Right lobe of liver (tissue), 6 donors: ENCODE data around the gene BCAP31. TPM values are rescaled to one million over a fixed set of nuclear protein-coding genes. Genes with fewer than 3 reads are reported as not detected.
"Not testable (repeated sequence)": the region's sequence is repeated elsewhere in the genome, so short reads cannot be mapped to it uniquely, and the experiment has no call there.

ENCODE experiments used
- ATAC-seq, 4 donors: fragments of 200-7000 bp; cut with Tn5 transposase; one replicate each; pipeline ENCODE4 v1.9.1; 2020; ENCODE audit warnings: mild to moderate bottlenecking in 4 of 4, moderate library complexity in 4 of 4
- DNase-seq, 3 donors: peaks; one replicate each; pipeline ENCODE4 v3.0.0-alpha.2; 2020
- H3K27ac ChIP-seq, 3 donors: fragments of 200-600 bp; one replicate each; pipeline ENCODE4 v1.8.0; 2022
- H3K27me3 ChIP-seq, 2 donors: fragments of 200-600 bp; one replicate each; pipeline ENCODE4 v1.8.0; 2022
- H3K36me3 ChIP-seq, 4 donors: fragments of 200-600 bp; sonication (generic) in 1 of 4; one replicate each; pipeline versions ENCODE4 v1.5.1 to v1.8.0; 2017 to 2022; ENCODE audit warnings: control low read depth in 1 of 4
- H3K4me1 ChIP-seq, 4 donors: fragments of 200-600 bp; sonication (generic) in 1 of 4; one replicate each; pipeline versions ENCODE4 v1.5.1 to v1.8.0; 2017 to 2022; ENCODE audit warnings: control low read depth in 1 of 4
- H3K4me3 ChIP-seq, 3 donors: fragments of 200-600 bp; one replicate each; pipeline ENCODE4 v1.8.0; 2022
- H3K9me3 ChIP-seq, 4 donors: fragments of 200-600 bp; sonication (generic) in 1 of 4; one replicate each; pipeline versions ENCODE4 v1.5.1 to v1.8.0; 2017 to 2022; ENCODE audit warnings: control low read depth in 1 of 4
- POLR2A ChIP-seq: fragments of 450-650 bp; IDR thresholded peaks from one replicate; pipeline ENCODE4 v1.6.1; 2017; ENCODE audit warnings: antibody characterized with exemption, mild to moderate bottlenecking
- WGBS: methylation state at CpG from one replicate; pipeline ENCODE4 v1.1.6; 2018; ENCODE audit warnings: low coverage, low lambda C conversion rate; ENCODE audit not compliant: insufficient coverage; ENCODE audit errors: missing lambda C conversion rate; 5-methylcytosine and 5-hydroxymethylcytosine counted together
- intact Hi-C, 2 donors: fragments of 100-400 bp; cut with DNase I; formaldehyde crosslinking; loops; one replicate each; pipeline versions ENCODE4 v1.11.2 to v1.14.1; 2022
- total RNA-seq, 6 experiments: library from RNA; depleted of rRNA in 2 of 6; stranded (reverse); fragments of >200 nt in 2 of 6; fragmentation: NEBNext Ultra II Directional in 3 of 6; extraction: Animal tissue kit (Norgen Biotek cat#: 25700) in 3 of 6; gene quantifications; one replicate each; pipeline versions ENCODE4 v1.1.0 to v1.2.4, GENCODE V29; 2016 to 2023
- TF ChIP-seq, protein P1 (sequence below), 4 donors: fragments of 200-600 bp in 3 of 4; fragments of 450-650 bp in 1 of 4; IDR thresholded peaks; one replicate each; pipeline versions ENCODE4 v1.5.1 to v1.8.0; 2016 to 2022; ENCODE audit warnings: antibody characterized with exemption in 4 of 4, mild to moderate bottlenecking in 2 of 4
- donor health status: DM: no; HTN: yes; CAD: no.
- donor health status: DM: no; HTN: no; CAD: no.
- donor health status: DM: no; HTN: no; CAD: no.
- donor health status: DM: no; HTN: yes; CAD: no.
- donor health status: DM: no; HTN: yes; CAD: no.

BCAP31 gene
- total RNA-seq, 6 experiments from 2014 or later = 100 to 126 (median 107) TPM

GRCh38 chrX:153692003-153692402, 32.2 kb downstream of the BCAP31 start:
- no peak for DNase-seq
- Histone ChIP-seq H3K9me3 (no peaks in the 10 kb centered on the region), H3K27me3 (no peaks in the 10 kb centered on the region), H3K4me3 (no peak overlapping the region), H3K27ac (no peak overlapping the region), H3K4me1 (no peaks in the 10 kb centered on the region), H3K36me3 (no peaks in the 10 kb centered on the region)
- 0% methylated on average over 1 of the region's 4 CpGs for WGBS
- intact Hi-C loops = no loop called here
- no peak for ATAC-seq
- no peak for TF ChIP-seq POLR2A
- TF ChIP-seq, protein P1, sequence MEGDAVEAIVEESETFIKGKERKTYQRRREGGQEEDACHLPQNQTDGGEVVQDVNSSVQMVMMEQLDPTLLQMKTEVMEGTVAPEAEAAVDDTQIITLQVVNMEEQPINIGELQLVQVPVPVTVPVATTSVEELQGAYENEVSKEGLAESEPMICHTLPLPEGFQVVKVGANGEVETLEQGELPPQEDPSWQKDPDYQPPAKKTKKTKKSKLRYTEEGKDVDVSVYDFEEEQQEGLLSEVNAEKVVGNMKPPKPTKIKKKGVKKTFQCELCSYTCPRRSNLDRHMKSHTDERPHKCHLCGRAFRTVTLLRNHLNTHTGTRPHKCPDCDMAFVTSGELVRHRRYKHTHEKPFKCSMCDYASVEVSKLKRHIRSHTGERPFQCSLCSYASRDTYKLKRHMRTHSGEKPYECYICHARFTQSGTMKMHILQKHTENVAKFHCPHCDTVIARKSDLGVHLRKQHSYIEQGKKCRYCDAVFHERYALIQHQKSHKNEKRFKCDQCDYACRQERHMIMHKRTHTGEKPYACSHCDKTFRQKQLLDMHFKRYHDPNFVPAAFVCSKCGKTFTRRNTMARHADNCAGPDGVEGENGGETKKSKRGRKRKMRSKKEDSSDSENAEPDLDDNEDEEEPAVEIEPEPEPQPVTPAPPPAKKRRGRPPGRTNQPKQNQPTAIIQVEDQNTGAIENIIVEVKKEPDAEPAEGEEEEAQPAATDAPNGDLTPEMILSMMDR (IDR thresholded peaks at IDR 0.05) = no peak

DNA sequence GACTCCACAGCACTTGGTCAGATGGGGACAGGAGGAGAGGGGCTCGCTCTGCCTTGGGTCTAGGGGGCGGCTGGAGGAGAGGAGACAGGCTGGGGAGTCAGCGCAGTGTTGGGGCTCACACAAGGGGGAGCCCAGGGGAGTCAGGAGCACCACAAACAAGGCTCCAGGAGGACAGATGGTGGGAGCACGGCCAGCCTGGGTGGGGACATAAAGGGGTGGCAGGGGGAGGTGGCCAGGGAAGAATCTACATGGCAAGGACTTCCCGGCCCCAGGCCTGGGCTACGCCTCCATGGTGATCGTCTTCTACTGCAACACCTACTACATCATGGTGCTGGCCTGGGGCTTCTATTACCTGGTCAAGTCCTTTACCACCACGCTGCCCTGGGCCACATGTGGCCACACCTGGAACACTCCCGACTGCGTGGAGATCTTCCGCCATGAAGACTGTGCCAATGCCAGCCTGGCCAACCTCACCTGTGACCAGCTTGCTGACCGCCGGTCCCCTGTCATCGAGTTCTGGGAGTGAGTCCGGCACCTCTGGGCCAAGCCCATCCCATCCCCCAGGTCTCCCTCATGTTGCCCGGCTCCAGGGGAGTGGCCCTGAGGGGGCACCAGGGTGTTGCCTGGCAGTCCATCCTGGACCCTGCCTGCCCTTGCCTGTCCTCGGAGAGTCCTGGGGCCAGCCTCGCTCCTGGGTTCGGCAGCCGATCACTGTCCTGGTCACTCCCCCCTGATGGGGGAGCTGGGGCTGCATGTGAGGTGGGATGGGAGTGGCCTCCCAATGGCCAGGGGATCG, 33.0 kb downstream of the BCAP31 start:
- DNase-seq, H3K9me3 ChIP-seq, H3K27ac ChIP-seq, H3K4me3 ChIP-seq, ATAC-seq, H3K36me3 ChIP-seq, intact Hi-C loops, H3K4me1 ChIP-seq, H3K27me3 ChIP-seq: not testable (repeated sequence)
- WGBS = 84% methylated on average over 8 of the region's 21 CpGs

DNA sequence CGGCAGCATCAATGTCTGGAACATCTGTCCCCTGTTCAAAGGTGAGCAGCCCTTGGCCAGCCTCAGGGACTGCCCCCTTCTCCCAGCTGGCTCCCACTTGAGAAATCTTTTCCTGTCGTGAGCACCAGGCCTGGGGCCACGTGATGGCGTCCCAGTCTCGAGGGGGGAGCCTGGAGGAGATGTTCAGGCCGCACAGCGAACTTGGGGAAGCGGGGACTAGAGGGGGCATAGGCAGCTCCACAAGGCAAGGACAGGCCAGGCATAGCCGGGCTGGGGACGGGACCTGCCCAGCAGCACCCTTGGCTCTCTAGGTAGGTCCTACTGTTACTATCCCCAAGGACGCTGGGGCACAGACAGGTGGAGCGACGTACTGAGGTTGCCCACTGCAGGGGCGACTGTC, 33.7 kb downstream of the BCAP31 start:
- DNase-seq (no peak), ATAC-seq (no peak)
- Histone ChIP-seq H3K4me3 (no peak overlapping the region), H3K27ac (no peak overlapping the region), H3K27me3 (no peaks in the 10 kb centered on the region), H3K36me3 (no peaks in the 10 kb centered on the region), H3K4me1 (no peaks in the 10 kb centered on the region), H3K9me3 (no peaks in the 10 kb centered on the region)
- 55% methylated on average over 2 of the region's 14 CpGs for WGBS
- intact Hi-C loops = no loop called here
- TF ChIP-seq POLR2A = no peak
- TF ChIP-seq, protein P1 (IDR thresholded peaks at IDR 0.05) = no peak

- intact Hi-C loops = no loop called here
- TF ChIP-seq, protein P1 (IDR thresholded peaks at IDR 0.05) = no peak
- no peak for TF ChIP-seq POLR2A
- WGBS = 70% methylated on average over 2 of the region's 19 CpGs
- DNase-seq (peak in 2 of 3 donors; percentile 15 to 48), ATAC-seq (no peak)
- no peaks in the 10 kb centered on the region for H3K9me3 ChIP-seq
- H3K4me1 ChIP-seq = no peaks in the 10 kb centered on the region
- H3K27ac ChIP-seq = no peak overlapping the region
- H3K36me3 ChIP-seq = no peaks in the 10 kb centered on the region
- H3K27me3 ChIP-seq = no peaks in the 10 kb centered on the region
- no peak overlapping the region for H3K4me3 ChIP-seq
Measured at GRCh38 chrX:153689654-153690465, 34.3 kb downstream of the BCAP31 start.
